ENCODE results near the gene CCP110. TPM values are rescaled to one million over a fixed set of nuclear protein-coding genes. Genes with fewer than 3 reads are reported as not detected.
A peak's percentile ranks its signal among the peaks of the same experiment; 100 is the strongest.

CCP110 gene
- total and polyA plus RNA-seq, 2 of the 13 experiments (the other 11 are each of a cell fraction or from before 2014, with no cell fraction given): 10.0 to 11.1 TPM

GRCh38 chr16:19517424-19518089 is 6.2 kb upstream of the CCP110 start:
- no peak for DNase-seq (ENCODE audit: low spot score)
- Histone ChIP-seq H3K36me3 (replicated peaks in 1 of 2; ENCODE audit: control insufficient read depth in 1 of 2, insufficient read depth in 2 of 2, low read length in 2 of 2) (peaks cover 6 to 27% of the 10 kb centered on the region in 2 experiments), H2AFZ (ENCODE audit: low read length) (no peak overlapping the region), H3K79me2 (ENCODE audit: insufficient read depth, low read length) (peaks cover 17% of the 10 kb centered on the region), H3K9me3 (ENCODE audit: low read length) (no peaks in the 10 kb centered on the region), H3K9ac (ENCODE audit: insufficient read depth, low read depth, low read length) (no peak overlapping the region), H4K20me1 (ENCODE audit: insufficient read depth, low read length) (no peaks in the 10 kb centered on the region), H3K4me3 (replicated peaks in 1 of 3; ENCODE audit: insufficient read depth in 1 of 3, low read depth in 2 of 3, low read length in 3 of 3) (no peak overlapping the region), H3K4me1 (ENCODE audit: insufficient read depth, low read length) (peaks cover 57% of the 10 kb centered on the region), H3K27ac (ENCODE audit: extremely low read length, insufficient read depth, low read length) (no peak overlapping the region), H3K4me2 (ENCODE audit: low read depth, low read length) (no peak overlapping the region), H3K27me3 (ENCODE audit: control insufficient read depth in 1 of 2, insufficient read depth in 2 of 2, low read length in 2 of 2) (no peaks in the 10 kb centered on the region; a peak in 1 of 5 replicates)
- ChIA-PET POLR2A (no interaction called here), CTCF (ENCODE audit: low intra/inter-chr PET ratio, low total read pairs) (no interaction called here)
- 93% methylated on average over 8 of the region's 8 CpGs for WGBS (ENCODE audit: low lambda C conversion rate)
- ATAC-seq: no peak
- BruUV-seq (replicated peaks): no TSS peak
- intact Hi-C loops (cut with micrococcal nuclease; ENCODE audit: unreplicated experiment) (no loop called here), in situ Hi-C loops (cut with HindIII; ENCODE audit: extremely low pct_ligation_motif_present, low pct_unique_long_range_greater_than_20kb) (no loop called here)
- no peak for FAIRE-seq
- TF ChIP-seq GABPB1 (CRISPR knock-in tag; IDR thresholded peaks at IDR 0.05) (no peak), U2AF2 (IDR thresholded peaks at IDR 0.05; ENCODE audit: low read depth, low read length) (no peak), ZNF629 (CRISPR knock-in tag; conservative IDR thresholded peaks at IDR 0.05) (0 out of 2 replicates have a peak, but pooled peaks have one; percentile 4), MED13 (CRISPR knock-in tag; IDR thresholded peaks at IDR 0.05) (no peak), SIN3A (IDR thresholded peaks at IDR 0.05; ENCODE audit: borderline replicate concordance, low read depth, low read length) (no peak), CREM (IDR thresholded peaks at IDR 0.05) (no peak), CREM (CRISPR knock-in tag; IDR thresholded peaks at IDR 0.05) (no peak), MAFF (IDR thresholded peaks at IDR 0.05; ENCODE audit: low read depth, low read length) (peak; percentile 57), ZFP1 (CRISPR knock-in tag; IDR thresholded peaks at IDR 0.05) (no peak), RBM39 (IDR thresholded peaks at IDR 0.05; ENCODE audit: low read depth, low read length, poor library complexity, severe bottlenecking) (no peak), GTF2F1 (IDR thresholded peaks at IDR 0.05; ENCODE audit: low read length) (no peak), KDM6A (CRISPR knock-in tag; IDR thresholded peaks at IDR 0.05; ENCODE audit: low read depth) (no peak), ZBTB7A (CRISPR knock-in tag; IDR thresholded peaks at IDR 0.05) (no peak), KLF12 (CRISPR knock-in tag; IDR thresholded peaks at IDR 0.05; ENCODE audit: borderline replicate concordance) (no peak), ARID3A (IDR thresholded peaks at IDR 0.05; ENCODE audit: low read depth, low read length) (0 out of 2 replicates have a peak, but pooled peaks have one; percentile 19), KLF15 (CRISPR knock-in tag; IDR thresholded peaks at IDR 0.05; ENCODE audit: borderline replicate concordance) (no peak), ZNF430 (CRISPR knock-in tag; IDR thresholded peaks at IDR 0.05) (no peak), ZBTB8A (CRISPR knock-in tag; IDR thresholded peaks at IDR 0.05; ENCODE audit: borderline replicate concordance, low read depth) (no peak), KDM2A (CRISPR knock-in tag; IDR thresholded peaks at IDR 0.05; ENCODE audit: borderline replicate concordance, low read depth) (no peak)
- TF ChIP-seq, protein P1, sequence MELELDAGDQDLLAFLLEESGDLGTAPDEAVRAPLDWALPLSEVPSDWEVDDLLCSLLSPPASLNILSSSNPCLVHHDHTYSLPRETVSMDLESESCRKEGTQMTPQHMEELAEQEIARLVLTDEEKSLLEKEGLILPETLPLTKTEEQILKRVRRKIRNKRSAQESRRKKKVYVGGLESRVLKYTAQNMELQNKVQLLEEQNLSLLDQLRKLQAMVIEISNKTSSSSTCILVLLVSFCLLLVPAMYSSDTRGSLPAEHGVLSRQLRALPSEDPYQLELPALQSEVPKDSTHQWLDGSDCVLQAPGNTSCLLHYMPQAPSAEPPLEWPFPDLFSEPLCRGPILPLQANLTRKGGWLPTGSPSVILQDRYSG (CRISPR knock-in tag; IDR thresholded peaks at IDR 0.05): no peak
- TF ChIP-seq, protein P2, sequence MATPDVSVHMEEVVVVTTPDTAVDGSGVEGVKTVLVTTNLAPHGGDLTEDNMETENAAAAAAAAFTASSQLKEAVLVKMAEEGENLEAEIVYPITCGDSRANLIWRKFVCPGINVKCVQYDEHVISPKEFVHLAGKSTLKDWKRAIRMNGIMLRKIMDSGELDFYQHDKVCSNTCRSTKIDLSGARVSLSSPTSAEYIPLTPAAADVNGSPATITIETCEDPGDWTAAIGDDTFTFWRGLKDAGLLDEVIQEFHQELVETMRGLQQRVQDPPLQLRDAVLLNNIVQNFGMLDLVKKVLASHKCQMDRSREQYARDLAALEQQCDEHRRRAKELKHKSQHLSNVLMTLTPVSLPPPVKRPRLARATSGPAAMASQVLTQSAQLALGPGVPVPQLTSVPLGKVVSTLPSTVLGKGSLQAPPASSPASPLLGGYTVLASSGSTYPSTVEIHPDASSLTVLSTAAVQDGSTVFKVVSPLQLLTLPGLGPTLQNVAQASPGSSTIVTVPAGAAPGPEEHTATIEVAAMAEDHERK (CRISPR knock-in tag; IDR thresholded peaks at IDR 0.05; ENCODE audit: low read depth): no peak
- TF ChIP-seq, protein P3, sequence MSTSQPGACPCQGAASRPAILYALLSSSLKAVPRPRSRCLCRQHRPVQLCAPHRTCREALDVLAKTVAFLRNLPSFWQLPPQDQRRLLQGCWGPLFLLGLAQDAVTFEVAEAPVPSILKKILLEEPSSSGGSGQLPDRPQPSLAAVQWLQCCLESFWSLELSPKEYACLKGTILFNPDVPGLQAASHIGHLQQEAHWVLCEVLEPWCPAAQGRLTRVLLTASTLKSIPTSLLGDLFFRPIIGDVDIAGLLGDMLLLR (CRISPR knock-in tag; IDR thresholded peaks at IDR 0.05): no peak
